ENCODE measurements around the gene U2AF2. TPM values are rescaled to one million over a fixed set of nuclear protein-coding genes. Genes with fewer than 3 reads are reported as not detected.

U2AF2 gene
- total and polyA plus RNA-seq, 9 of the 15 experiments (the other 6 are each of a cell fraction or from before 2014, with no cell fraction given), result 3.0 to 331 (median 157) TPM

DNA sequence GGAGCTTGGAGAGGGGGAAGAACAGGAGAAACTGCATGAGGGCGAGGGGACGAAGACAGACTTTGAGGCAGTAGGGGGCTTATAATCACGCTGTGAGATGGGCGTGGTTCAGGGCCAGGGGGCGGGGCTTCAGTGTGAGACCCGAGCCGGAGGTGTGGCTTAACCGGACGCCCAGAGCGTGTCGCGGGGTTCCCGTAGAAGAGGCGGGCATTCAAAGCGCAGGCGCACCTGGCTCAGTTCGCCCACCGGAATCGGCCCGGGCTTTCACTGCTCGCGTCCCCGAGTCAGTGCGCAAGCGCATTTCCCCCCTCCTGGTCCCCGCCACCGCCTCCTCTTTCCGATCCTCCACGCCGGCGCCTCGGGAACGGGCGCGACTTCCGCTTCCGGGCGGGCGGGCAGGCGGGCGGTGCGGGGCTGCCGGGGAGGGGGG is 49.6 kb upstream of the U2AF2 start (continued):
- TF ChIP-seq, protein P1, sequence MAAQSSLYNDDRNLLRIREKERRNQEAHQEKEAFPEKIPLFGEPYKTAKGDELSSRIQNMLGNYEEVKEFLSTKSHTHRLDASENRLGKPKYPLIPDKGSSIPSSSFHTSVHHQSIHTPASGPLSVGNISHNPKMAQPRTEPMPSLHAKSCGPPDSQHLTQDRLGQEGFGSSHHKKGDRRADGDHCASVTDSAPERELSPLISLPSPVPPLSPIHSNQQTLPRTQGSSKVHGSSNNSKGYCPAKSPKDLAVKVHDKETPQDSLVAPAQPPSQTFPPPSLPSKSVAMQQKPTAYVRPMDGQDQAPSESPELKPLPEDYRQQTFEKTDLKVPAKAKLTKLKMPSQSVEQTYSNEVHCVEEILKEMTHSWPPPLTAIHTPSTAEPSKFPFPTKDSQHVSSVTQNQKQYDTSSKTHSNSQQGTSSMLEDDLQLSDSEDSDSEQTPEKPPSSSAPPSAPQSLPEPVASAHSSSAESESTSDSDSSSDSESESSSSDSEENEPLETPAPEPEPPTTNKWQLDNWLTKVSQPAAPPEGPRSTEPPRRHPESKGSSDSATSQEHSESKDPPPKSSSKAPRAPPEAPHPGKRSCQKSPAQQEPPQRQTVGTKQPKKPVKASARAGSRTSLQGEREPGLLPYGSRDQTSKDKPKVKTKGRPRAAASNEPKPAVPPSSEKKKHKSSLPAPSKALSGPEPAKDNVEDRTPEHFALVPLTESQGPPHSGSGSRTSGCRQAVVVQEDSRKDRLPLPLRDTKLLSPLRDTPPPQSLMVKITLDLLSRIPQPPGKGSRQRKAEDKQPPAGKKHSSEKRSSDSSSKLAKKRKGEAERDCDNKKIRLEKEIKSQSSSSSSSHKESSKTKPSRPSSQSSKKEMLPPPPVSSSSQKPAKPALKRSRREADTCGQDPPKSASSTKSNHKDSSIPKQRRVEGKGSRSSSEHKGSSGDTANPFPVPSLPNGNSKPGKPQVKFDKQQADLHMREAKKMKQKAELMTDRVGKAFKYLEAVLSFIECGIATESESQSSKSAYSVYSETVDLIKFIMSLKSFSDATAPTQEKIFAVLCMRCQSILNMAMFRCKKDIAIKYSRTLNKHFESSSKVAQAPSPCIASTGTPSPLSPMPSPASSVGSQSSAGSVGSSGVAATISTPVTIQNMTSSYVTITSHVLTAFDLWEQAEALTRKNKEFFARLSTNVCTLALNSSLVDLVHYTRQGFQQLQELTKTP (IDR thresholded peaks at IDR 0.05; ENCODE audit: low read depth in 1 of 2, partially characterized antibody in 2 of 2), result no peak
- TF ChIP-seq ZNF212 (CRISPR knock-in tag; IDR thresholded peaks at IDR 0.05) (no peak), TBP (optimal IDR thresholded peaks at IDR 0.05; ENCODE audit: low read depth, low read length) (peak; percentile 63), MAFG (tag; conservative IDR thresholded peaks at IDR 0.05) (no peak), ZNF184 (CRISPR knock-in tag; IDR thresholded peaks at IDR 0.05) (no peak), MTA2 (IDR thresholded peaks at IDR 0.05; ENCODE audit: low read depth) (no peak), SMARCB1 (IDR thresholded peaks at IDR 0.05; ENCODE audit: insufficient read length, low read depth) (no peak), NR2C2 (CRISPR knock-in tag; IDR thresholded peaks at IDR 0.05) (no peak), NR2C2 (tag; IDR thresholded peaks at IDR 0.05) (peak; percentile 88), ZNF354B (CRISPR knock-in tag; IDR thresholded peaks at IDR 0.05) (no peak), BCL6 (CRISPR knock-in tag; IDR thresholded peaks at IDR 0.05) (no peak), SIN3B (IDR thresholded peaks at IDR 0.05; ENCODE audit: low read depth) (no peak), RCOR1 (IDR thresholded peaks at IDR 0.05; ENCODE audit: borderline replicate concordance in 1 of 2, low read depth in 2 of 2, low read length in 2 of 2) (no peak), ZNF140 (CRISPR knock-in tag; IDR thresholded peaks at IDR 0.05) (no peak), U2AF1 (optimal IDR thresholded peaks at IDR 0.05; ENCODE audit: low read depth, low read length) (no peak)
- TF ChIP-seq, protein P2, sequence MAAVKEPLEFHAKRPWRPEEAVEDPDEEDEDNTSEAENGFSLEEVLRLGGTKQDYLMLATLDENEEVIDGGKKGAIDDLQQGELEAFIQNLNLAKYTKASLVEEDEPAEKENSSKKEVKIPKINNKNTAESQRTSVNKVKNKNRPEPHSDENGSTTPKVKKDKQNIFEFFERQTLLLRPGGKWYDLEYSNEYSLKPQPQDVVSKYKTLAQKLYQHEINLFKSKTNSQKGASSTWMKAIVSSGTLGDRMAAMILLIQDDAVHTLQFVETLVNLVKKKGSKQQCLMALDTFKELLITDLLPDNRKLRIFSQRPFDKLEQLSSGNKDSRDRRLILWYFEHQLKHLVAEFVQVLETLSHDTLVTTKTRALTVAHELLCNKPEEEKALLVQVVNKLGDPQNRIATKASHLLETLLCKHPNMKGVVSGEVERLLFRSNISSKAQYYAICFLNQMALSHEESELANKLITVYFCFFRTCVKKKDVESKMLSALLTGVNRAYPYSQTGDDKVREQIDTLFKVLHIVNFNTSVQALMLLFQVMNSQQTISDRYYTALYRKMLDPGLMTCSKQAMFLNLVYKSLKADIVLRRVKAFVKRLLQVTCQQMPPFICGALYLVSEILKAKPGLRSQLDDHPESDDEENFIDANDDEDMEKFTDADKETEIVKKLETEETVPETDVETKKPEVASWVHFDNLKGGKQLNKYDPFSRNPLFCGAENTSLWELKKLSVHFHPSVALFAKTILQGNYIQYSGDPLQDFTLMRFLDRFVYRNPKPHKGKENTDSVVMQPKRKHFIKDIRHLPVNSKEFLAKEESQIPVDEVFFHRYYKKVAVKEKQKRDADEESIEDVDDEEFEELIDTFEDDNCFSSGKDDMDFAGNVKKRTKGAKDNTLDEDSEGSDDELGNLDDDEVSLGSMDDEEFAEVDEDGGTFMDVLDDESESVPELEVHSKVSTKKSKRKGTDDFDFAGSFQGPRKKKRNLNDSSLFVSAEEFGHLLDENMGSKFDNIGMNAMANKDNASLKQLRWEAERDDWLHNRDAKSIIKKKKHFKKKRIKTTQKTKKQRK (IDR thresholded peaks at IDR 0.05; ENCODE audit: borderline replicate concordance, low read depth, low read length), result no peak
- TF ChIP-seq, protein P3, sequence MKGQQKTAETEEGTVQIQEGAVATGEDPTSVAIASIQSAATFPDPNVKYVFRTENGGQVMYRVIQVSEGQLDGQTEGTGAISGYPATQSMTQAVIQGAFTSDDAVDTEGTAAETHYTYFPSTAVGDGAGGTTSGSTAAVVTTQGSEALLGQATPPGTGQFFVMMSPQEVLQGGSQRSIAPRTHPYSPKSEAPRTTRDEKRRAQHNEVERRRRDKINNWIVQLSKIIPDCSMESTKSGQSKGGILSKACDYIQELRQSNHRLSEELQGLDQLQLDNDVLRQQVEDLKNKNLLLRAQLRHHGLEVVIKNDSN (CRISPR knock-in tag; IDR thresholded peaks at IDR 0.05), result no peak
- TF ChIP-seq, protein P4, sequence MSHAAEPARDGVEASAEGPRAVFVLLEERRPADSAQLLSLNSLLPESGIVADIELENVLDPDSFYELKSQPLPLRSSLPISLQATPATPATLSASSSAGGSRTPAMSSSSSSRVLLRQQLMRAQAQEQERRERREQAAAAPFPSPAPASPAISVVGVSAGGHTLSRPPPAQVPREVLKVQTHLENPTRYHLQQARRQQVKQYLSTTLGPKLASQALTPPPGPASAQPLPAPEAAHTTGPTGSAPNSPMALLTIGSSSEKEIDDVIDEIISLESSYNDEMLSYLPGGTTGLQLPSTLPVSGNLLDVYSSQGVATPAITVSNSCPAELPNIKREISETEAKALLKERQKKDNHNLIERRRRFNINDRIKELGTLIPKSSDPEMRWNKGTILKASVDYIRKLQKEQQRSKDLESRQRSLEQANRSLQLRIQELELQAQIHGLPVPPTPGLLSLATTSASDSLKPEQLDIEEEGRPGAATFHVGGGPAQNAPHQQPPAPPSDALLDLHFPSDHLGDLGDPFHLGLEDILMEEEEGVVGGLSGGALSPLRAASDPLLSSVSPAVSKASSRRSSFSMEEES (CRISPR knock-in tag; IDR thresholded peaks at IDR 0.05), result no peak

All from K562 (cell line).